NCI-H2227 (cell line): ENCODE measurements around the gene CRYBB2.
"Not testable (repeated sequence)": the region's sequence is repeated elsewhere in the genome, so short reads cannot be mapped to it uniquely, and the experiment has no call there.

Experiments used
- DNase-seq: peaks from one replicate; lab custom pipeline; 2025; ENCODE audit not compliant: unreplicated experiment; lab: John Stamatoyannopoulos, UW

CRYBB2 gene, protein sequence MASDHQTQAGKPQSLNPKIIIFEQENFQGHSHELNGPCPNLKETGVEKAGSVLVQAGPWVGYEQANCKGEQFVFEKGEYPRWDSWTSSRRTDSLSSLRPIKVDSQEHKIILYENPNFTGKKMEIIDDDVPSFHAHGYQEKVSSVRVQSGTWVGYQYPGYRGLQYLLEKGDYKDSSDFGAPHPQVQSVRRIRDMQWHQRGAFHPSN

DNA sequence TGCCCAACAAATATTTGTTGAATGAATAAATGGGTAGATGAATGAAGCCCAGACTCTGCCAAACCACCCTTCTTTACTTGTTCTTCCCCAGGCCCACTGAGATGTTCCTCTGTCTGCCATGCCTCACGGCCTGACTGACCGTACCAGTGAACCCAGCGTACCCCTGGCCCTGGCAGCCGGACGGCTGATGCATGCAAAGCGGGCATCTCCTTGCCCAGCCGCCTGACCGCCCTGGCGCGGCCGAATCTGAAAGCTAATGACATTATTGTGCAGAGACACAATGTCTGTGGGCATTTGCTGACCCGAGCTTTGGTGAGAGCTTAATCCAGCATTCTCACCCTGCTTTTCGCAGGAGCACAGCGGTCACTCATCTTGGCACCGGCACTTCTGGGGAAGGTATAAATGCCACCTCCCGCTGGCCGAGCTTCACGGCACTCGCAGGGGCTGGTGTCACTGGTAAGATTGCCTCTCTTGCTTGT, at the start of gene CRYBB2:
CRYBB2 (plus strand) TSS at position 429 of the 479 bp plus-strand sequence. CDS start 1,791 bp downstream, outside the sequence.
- DNase-seq, result no peak

- DNase-seq, result no peak
Observed at GRCh38 chr22:25170426-25170980, 48.9 kb upstream of the CRYBB2 start.

DNA sequence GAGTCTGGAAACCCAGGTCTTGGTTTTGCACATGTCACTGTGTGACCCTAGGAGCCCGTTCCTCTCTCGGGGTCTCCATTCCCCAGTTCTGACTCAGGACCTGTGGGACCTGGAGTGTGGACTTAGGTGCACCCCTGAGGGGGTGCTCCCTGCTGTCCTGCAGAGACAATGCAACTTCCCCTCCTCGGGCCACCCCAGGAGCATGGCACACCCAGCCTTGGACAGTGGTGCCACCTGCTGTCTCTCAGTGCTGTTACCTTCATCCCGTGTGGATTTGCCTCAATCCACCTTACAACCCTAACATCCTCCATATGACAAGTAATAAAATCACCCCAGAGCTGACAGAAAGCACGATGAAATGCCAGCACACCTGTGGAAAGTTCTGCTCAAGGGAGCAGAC, 47.3 kb upstream of the CRYBB2 start:
- no peak for DNase-seq

DNA sequence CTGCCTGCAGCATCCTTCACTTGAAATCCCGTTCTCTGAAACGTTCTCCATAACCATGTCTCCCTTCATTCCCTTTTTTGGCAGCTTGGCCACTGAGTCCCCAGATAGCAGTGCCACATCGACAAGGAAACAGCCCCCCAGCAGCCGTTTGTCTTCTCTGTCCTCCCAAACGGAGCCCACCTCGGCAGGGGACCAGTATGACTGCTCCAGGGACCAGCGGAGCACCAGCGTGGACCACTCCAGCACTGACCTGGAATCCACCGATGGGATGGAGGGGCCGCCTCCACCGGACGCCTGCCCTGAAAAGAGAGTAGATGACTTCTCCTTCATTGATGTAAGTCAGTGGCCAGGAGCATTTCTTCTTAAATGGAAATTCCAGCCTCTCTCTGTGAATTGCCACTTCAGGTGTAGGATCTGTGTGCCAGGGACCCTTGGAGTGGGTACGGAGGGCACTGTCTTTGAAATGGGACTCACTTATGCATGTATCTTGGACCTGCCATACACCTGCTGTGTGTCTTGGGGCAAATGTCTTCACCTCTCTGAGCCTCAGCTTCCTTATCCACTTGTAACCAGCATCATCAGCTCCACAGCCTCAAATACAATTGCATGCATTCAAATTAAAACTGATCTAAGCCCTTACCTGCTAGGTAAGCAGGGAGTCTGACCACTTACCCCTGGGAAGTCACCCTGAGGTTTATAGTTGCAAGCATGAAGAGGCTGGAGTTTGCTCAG, 45.1 kb upstream of the CRYBB2 start:
- DNase-seq, result no peak

DNA sequence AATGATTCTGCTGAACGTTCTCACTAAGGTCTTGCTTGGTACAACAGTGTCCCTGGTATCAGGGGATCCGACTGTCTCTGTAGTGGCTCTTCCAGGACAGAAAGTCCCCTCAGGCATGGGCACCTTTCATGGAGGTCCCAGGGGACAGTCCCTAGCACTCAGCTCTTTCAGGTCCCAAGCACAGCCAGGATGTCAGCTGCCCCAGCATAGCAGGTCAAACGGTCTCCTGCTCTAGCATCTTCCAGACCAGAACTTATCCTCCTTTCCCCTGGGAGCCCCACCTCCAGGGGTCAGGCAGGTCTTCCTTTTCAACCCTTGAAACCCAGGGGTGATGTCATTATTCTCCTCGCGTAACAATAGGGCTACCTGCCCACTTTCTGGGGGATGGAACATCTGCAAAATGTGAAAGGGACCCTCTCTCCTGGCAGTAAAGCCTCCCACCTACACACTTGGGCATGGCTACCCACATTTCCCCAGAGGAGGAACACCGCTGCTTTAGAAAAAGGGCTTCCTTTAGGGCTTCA, 44.5 kb upstream of the CRYBB2 start:
- DNase-seq, result no peak

DNA sequence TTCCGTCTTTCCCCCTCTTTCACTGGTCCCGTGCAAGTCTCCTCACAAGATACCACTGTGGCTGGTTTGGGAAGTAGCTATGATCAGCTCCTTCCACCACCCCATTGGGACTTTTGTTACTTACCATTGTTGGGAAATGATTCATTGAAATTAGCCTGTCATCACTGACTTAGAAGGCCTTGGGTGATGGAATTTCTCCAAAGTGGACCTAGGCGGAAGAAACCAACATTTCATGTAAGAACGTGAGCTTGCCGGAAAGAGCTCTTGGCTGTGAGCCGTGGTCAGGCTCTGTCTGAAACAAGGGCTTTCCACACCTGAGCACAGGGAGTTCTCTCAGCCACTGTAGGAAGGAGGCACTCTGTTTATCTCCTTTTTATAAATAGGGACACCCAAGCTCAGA, 43.3 kb upstream of the CRYBB2 start:
- DNase-seq, result no peak

DNA sequence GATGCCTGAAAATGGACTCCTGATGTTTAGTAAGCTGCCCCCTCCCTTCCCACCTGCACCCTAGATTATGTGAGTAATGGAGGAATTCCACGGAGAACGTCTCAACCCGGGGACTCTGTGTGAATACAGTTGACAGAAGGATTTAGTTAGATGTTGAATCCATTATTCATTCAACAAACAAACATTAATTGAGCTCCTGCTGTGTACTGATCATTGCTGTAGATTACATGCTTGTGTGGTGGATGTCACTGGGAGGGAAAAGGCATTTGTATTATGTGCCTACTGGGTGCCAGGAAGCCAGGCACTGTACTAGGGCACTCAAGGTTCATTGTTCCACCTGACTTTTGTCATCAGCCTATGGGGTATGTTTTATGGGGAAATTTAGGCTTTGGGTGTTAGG, 42.6 kb upstream of the CRYBB2 start:
- DNase-seq, result no peak

- no peak for DNase-seq
Observed at GRCh38 chr22:25177226-25177625, 42.2 kb upstream of the CRYBB2 start.

DNA sequence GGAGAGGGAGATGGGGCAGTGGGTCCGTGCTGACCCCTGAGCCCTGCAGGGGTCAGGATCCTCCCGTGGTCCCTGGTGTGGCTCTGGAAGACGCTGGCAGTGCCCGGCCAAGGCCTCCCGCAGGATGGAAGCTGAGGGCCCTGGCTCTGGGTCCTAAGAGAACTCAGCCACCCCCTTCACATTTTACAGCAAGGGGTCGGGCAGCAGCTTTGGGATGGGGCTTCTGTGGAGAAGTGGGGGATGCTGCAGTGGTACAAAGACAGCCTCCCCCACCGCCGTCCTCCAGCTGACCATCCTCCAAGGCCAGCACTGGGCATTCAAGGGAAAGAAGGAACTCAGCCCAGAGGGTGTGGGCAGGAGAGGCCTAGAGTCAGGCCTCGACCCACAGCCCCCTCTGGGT, 41.5 kb upstream of the CRYBB2 start:
- no peak for DNase-seq

GRCh38 chr22:25178348-25178747, 41.1 kb upstream of the CRYBB2 start:
- not testable (repeated sequence) for DNase-seq

GRCh38 chr22:25178869-25179631, 40.4 kb upstream of the CRYBB2 start:
- DNase-seq, result not testable (repeated sequence)

DNA sequence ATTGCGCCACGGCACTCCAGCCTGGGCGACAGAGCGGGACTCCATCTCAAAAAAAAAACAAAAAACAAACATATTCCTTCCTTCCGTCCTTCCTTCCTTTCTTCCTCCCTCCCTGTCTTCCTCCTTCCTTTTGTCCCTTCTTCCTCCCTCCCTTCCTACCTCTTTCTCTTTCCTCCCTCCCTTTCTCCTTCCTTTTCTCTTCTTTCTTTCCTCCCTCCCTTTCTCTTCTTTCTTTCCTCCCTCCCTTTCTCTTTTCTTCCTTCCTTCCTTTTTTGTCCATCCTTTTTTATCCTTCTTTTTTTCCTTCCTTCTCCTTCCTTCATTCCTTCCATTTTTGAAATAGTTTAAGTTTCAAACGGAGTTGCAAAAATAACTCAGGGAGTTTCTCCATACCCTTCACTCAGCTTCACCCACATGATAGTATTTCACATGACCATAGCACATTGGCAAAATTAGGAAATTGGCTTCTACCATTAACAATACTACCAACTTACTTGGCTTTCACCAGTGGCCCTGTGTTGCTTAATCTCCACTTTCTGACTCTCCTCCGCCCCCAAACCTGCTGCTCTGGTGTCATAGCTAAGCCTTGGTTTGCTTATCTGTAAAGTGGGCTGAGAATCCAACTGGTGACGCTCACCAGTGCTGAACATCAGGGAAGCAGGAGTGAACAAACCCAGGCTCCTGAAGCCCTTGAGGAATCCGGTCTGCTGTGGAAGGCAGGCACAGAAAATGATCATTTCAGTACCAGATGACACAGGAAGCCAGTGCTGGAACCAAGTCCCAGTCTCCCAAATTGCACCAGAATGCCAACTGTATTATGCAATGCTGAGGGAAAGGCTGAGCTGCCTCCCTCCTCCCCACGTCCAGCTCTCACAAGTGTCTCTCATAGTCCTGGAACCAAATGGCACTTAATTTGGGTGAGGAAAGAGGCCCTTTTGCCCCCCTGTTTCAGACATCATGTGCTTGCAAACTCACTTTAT, 37.0 kb upstream of the CRYBB2 start:
- no peak for DNase-seq

- no peak for DNase-seq
Observed at GRCh38 chr22:25183949-25184619, 35.4 kb upstream of the CRYBB2 start.

- DNase-seq, result no peak
Observed at GRCh38 chr22:25186140-25186539, 33.3 kb upstream of the CRYBB2 start.

GRCh38 chr22:25187469-25187868, 32.0 kb upstream of the CRYBB2 start:
- DNase-seq, result no peak

- no peak for DNase-seq
Observed at GRCh38 chr22:25192406-25192805, 27.0 kb upstream of the CRYBB2 start.

- no peak for DNase-seq
Observed at GRCh38 chr22:25193130-25193529, 26.3 kb upstream of the CRYBB2 start.

- DNase-seq, result no peak
Observed at GRCh38 chr22:25193548-25193947, 25.9 kb upstream of the CRYBB2 start.

DNA sequence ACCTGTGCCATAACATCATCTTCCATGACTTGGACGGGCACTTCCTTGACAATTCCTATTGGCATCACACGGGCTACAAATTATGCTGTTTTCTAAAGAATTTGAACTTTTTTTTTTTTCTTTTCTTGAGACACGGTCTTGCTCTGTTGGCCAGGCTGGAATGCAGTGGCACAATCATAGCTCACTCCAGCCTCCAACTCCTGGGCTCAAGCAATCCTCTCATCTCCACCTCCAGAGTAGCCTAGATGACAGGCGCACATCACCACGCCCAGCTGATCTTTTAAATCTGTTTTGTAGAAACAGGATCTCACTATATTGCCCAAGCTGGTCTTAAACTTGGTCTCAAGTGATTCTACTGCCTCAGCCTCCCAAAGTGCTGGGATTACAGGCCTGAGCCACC, 23.1 kb upstream of the CRYBB2 start:
- no peak for DNase-seq

DNA sequence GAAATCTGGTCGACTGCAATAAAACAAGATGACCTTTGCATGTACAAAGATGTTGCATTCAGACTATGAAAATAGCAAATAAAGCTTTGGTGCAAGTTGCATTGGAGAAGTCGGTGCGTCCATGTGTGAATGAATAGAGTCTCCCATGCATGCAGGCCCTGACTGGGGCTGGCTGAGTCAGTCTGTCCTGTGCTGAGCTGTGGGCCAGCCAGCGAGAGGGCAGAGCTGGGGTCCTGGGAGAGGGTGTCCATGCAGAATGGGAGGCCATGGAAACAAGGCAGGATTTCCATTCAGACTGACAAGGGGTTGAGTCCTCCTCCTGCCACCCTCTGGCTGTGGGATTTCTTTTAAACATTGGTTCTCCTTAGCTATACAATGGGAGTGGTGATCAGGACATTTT, 22.1 kb upstream of the CRYBB2 start:
- no peak for DNase-seq
